Lung (tissue), 12 donors: ENCODE data around the gene SEC14L1. TPM values are rescaled to one million over a fixed set of nuclear protein-coding genes. Genes with fewer than 3 reads are reported as not detected.

Source experiments
- ATAC-seq: fragments of 200-7000 bp; cut with Tn5 transposase; one replicate; pipeline ENCODE4 v1.9.1; 2020; ENCODE audit warnings: moderate number of reproducible peaks; ENCODE audit not compliant: insufficient read depth, low FRiP score
- DNase-seq, 3 donors: peaks; one replicate each; pipeline ENCODE4 v3.0.0-alpha.2; 2013 to 2017
- H3K27ac ChIP-seq, 2 donors: one replicate each; pipeline ENCODE4 v1.5.1; 2013; ENCODE audit warnings: mild to moderate bottlenecking in 2 of 2, moderate library complexity in 2 of 2, control low read depth in 1 of 2, inconsistent platforms in 1 of 2, low read depth in 1 of 2, low read length in 1 of 2
- H3K27me3 ChIP-seq, 3 donors: one replicate each; pipeline ENCODE4 v1.5.1; 2013; ENCODE audit warnings: low read length in 2 of 3; ENCODE audit not compliant: control insufficient read depth in 3 of 3, insufficient read depth in 3 of 3
- H3K36me3 ChIP-seq, 4 donors: one replicate each; pipeline ENCODE4 v1.5.1; 2013; ENCODE audit warnings: low read length in 4 of 4, mild to moderate bottlenecking in 1 of 4, moderate library complexity in 1 of 4; ENCODE audit not compliant: control insufficient read depth in 4 of 4, insufficient read depth in 4 of 4
- H3K4me1 ChIP-seq, 5 donors: one replicate each; pipeline ENCODE4 v1.5.1; 2013; ENCODE audit warnings: low read length in 5 of 5, mild to moderate bottlenecking in 2 of 5, moderate library complexity in 1 of 5; ENCODE audit not compliant: control insufficient read depth in 5 of 5, insufficient read depth in 5 of 5
- H3K4me3 ChIP-seq: one replicate; pipeline ENCODE4 v1.5.1; 2013; ENCODE audit warnings: mild to moderate bottlenecking, control low read depth, moderate library complexity
- H3K9ac ChIP-seq, 2 donors: one replicate each; pipeline ENCODE4 v1.5.1; 2013; ENCODE audit warnings: low read length in 2 of 2, control low read depth in 1 of 2; ENCODE audit not compliant: insufficient read depth in 1 of 2
- H3K9me3 ChIP-seq, 4 donors: one replicate each; pipeline ENCODE4 v1.5.1; 2013; ENCODE audit warnings: low read length in 3 of 4, mild to moderate bottlenecking in 1 of 4, moderate library complexity in 1 of 4; ENCODE audit not compliant: control insufficient read depth in 4 of 4, insufficient read depth in 3 of 4
- CTCF ChIP-seq: IDR thresholded peaks from 2 replicates; pipeline ENCODE4 v1.5.1; 2012; ENCODE audit warnings: mild to moderate bottlenecking; ENCODE audit errors: control extremely low read depth, extremely low read depth
- WGBS, 2 donors: extraction: QIAGEN DNeasy Blood & Tissue Kit; methylation state at CpG; one replicate each; pipeline ENCODE4 v1.1.7; 2013; 5-methylcytosine and 5-hydroxymethylcytosine counted together
- polyA plus RNA-seq, 2 donors: library from polyadenylated mRNA; stranded (reverse); fragments of 200-250 nt; gene quantifications; one replicate each; pipeline ENCODE4 v1.2.1, GENCODE V29; 2013
- total RNA-seq, 2 donors: library from RNA; depleted of rRNA in 1 of 2; stranded (reverse); fragments of >200 nt in 1 of 2; gene quantifications; one replicate each; pipeline ENCODE4 v1.2.1, GENCODE V29; 2014 to 2021
- donor health status: control.
- donor health status: control.
- donor health status: Bipolar disorder and iron deficiency.
- donor health status: healthy.
- donor health status: DM: yes; HTN: yes; CAD: no.

SEC14L1 gene
- total and polyA plus RNA-seq, 4 donors, result 41.6 to 171 (median 135) TPM

DNA sequence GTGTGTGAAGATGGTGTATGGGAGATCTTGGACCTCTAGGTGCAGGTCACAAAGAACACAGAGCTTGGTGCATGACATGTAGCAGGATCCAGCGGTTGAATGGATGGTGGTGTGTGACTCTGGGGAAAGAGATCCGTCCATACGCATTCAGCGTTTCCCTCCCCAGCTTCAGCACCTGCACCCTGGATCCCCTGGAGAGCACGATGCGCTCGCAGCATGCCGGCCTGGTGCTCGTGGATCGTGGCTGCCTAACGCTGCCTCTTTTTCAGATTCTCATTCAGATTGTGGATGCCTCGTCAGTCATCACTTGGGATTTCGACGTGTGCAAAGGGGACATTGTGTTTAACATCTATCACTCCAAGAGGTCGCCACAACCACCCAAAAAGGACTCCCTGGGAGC lies 70.9 kb downstream of the SEC14L1 start:
- H3K36me3 ChIP-seq, result peaks cover 10 to 60% (median 51%) of the 10 kb centered on the region in 4 donors
- H3K4me1 ChIP-seq, result peaks cover 0 to 7% (median 0%) of the 10 kb centered on the region in 5 donors

GRCh38 chr17:77212081-77212832 lies 71.5 kb downstream of the SEC14L1 start:
- Histone ChIP-seq H3K36me3 (peaks cover 11 to 58% (median 50%) of the 10 kb centered on the region in 4 donors), H3K4me3 (no peak overlapping the region), H3K4me1 (peaks cover 0 to 7% (median 0%) of the 10 kb centered on the region in 5 donors), H3K27me3 (no peaks in the 10 kb centered on the region), H3K9me3 (no peaks in the 10 kb centered on the region), H3K27ac (no peak overlapping the region), H3K9ac (no peak overlapping the region)
- no peak for TF ChIP-seq CTCF
- no peak for ATAC-seq
- WGBS, 2 donors, result 84 to 86% methylated on average over 21 of the region's 21 CpGs
- DNase-seq, result no peak

More for the DNA sequence above, 70.9 kb downstream of the SEC14L1 start:
- ATAC-seq (no peak), DNase-seq (no peak)
- TF ChIP-seq CTCF, result no peak
- H3K9me3 ChIP-seq, result no peaks in the 10 kb centered on the region
- no peaks in the 10 kb centered on the region for H3K27me3 ChIP-seq
- WGBS, 2 donors, result 94% methylated on average over 15 of the region's 15 CpGs
- no peak overlapping the region for H3K4me3 ChIP-seq
- no peak overlapping the region for H3K27ac ChIP-seq
- no peak overlapping the region for H3K9ac ChIP-seq

GRCh38 chr17:77212833-77213777 lies 72.3 kb downstream of the SEC14L1 start:
- Histone ChIP-seq H3K9ac (no peak overlapping the region), H3K36me3 (peaks cover 14 to 59% (median 49%) of the 10 kb centered on the region in 4 donors), H3K27me3 (no peaks in the 10 kb centered on the region), H3K27ac (peak overlapping the region in 1 of 2 donors; percentile 34), H3K4me3 (no peak overlapping the region), H3K9me3 (no peaks in the 10 kb centered on the region), H3K4me1 (peaks cover 0 to 9% (median 0%) of the 10 kb centered on the region in 5 donors)
- no peak for ATAC-seq
- TF ChIP-seq CTCF, result no peak
- 88 to 93% methylated on average over 40 of the region's 40 CpGs for WGBS, 2 donors
- no peak for DNase-seq
